ENCODE results near the gene GRK5. TPM values are rescaled to one million over a fixed set of nuclear protein-coding genes. Genes with fewer than 3 reads are reported as not detected.

Gene GRK5
- total RNA-seq, 1 experiment from 2014 or later: 1.2 TPM

- H3K4me3 Mint-ChIP-seq: no peak overlapping the region
- no peak overlapping the region for H3K9ac ChIP-seq (ENCODE audit: extremely low read depth, insufficient read length, low read length)
- 0 out of 2 replicates have a peak, but pooled peaks cover 1% of the 10 kb centered on the region for H3K4me1 ChIP-seq (ENCODE audit: insufficient read depth, low read length)
Measured at GRCh38 chr10:119267384-119267783, 60.0 kb downstream of the GRK5 start.

More at GRCh38 chr10:119267384-119267783, 60.0 kb downstream of the GRK5 start:
- no peak overlapping the region for H3K4me2 ChIP-seq (ENCODE audit: insufficient read depth, insufficient read length, low read length)
- H2AK5ac ChIP-seq (ENCODE audit: insufficient read length, low read length): no peak overlapping the region
- no peak for DNase-seq
- no peaks in the 10 kb centered on the region for H3K79me2 ChIP-seq (ENCODE audit: insufficient read depth, low read length)
- H3K23me2 ChIP-seq (ENCODE audit: insufficient read length, low read depth, low read length, poor library complexity, severe bottlenecking): no peaks in the 10 kb centered on the region
- H2BK12ac ChIP-seq (ENCODE audit: insufficient read length, low read depth, low read length): no peak overlapping the region
- no peaks in the 10 kb centered on the region for H3K9me3 ChIP-seq (ENCODE audit: control insufficient read depth, low read depth, low read length)
- no peak overlapping the region for H4K91ac ChIP-seq (ENCODE audit: insufficient read length, low read depth, low read length)
- no peak overlapping the region for H2BK20ac ChIP-seq (ENCODE audit: low read depth, low read length, poor library complexity, severe bottlenecking)
- Mint-ChIP-seq H3K9me3 (peaks cover 2 to 3% of the 10 kb centered on the region in 2 experiments; a peak in 3 of 5 replicates), H3K27me3 (ENCODE audit: low read depth) (no peaks in the 10 kb centered on the region), H3K4me1 (peaks cover 10 to 11% of the 10 kb centered on the region in 2 experiments), H3K27ac (no peak overlapping the region), H3K36me3 (ENCODE audit: insufficient read depth in 1 of 3, low read depth in 3 of 3) (no peaks in the 10 kb centered on the region)
- H3K56ac ChIP-seq (ENCODE audit: insufficient read length, low read depth, low read length): no peak overlapping the region
- no peak overlapping the region for H3K4ac ChIP-seq (ENCODE audit: low read depth, low read length)
- H4K20me1 ChIP-seq (ENCODE audit: control insufficient read depth, insufficient read depth, insufficient read length): no peaks in the 10 kb centered on the region
- H3K14ac ChIP-seq (ENCODE audit: insufficient read depth, low read length): no peak overlapping the region; the same call in 1 of the 2 replicates
- H3K79me1 ChIP-seq (ENCODE audit: insufficient read depth, low read depth, low read length, poor library complexity, severe bottlenecking): no peaks in the 10 kb centered on the region
- H2BK5ac ChIP-seq (ENCODE audit: insufficient read length, low read length): no peak overlapping the region
- no peak overlapping the region for H2BK15ac ChIP-seq (ENCODE audit: low read depth, low read length)
- H2AFZ ChIP-seq (ENCODE audit: low read length): no peak overlapping the region
- no peak for TF ChIP-seq CTCF (conservative IDR thresholded peaks at IDR 0.05)
- no peaks in the 10 kb centered on the region; the same call in 1 of the 2 replicates for H3K27me3 ChIP-seq (ENCODE audit: insufficient read depth, low read length)
- no peak overlapping the region for H3K18ac ChIP-seq (ENCODE audit: insufficient read length, low read depth, low read length)
- no peak overlapping the region for H3K23ac ChIP-seq (ENCODE audit: insufficient read length, low read depth, low read length)
- no peak overlapping the region for H4K5ac ChIP-seq (ENCODE audit: insufficient read length, low read depth, low read length)
- H3T11ph ChIP-seq (ENCODE audit: low read length): no peak overlapping the region
- no peak overlapping the region for H3K27ac ChIP-seq (ENCODE audit: insufficient read length, low read depth, low read length)
- no peak overlapping the region for H4K8ac ChIP-seq (replicated peaks; ENCODE audit: insufficient read length, low read depth, low read length)
- no peak overlapping the region for H2BK120ac ChIP-seq (ENCODE audit: low read depth, low read length, poor library complexity, severe bottlenecking)
- WGBS (ENCODE audit: extremely low coverage, insufficient read length, low lambda C conversion rate): no CpG with 5 or more reads among the region's 10 CpGs

Measured in H9 (cell line).